Measurements from ENCODE around the gene GALNT2. TPM values are rescaled to one million over a fixed set of nuclear protein-coding genes. Genes with fewer than 3 reads are reported as not detected.

The GALNT2 gene
- total RNA-seq, 1 experiment from 2014 or later, result 114 TPM

DNA sequence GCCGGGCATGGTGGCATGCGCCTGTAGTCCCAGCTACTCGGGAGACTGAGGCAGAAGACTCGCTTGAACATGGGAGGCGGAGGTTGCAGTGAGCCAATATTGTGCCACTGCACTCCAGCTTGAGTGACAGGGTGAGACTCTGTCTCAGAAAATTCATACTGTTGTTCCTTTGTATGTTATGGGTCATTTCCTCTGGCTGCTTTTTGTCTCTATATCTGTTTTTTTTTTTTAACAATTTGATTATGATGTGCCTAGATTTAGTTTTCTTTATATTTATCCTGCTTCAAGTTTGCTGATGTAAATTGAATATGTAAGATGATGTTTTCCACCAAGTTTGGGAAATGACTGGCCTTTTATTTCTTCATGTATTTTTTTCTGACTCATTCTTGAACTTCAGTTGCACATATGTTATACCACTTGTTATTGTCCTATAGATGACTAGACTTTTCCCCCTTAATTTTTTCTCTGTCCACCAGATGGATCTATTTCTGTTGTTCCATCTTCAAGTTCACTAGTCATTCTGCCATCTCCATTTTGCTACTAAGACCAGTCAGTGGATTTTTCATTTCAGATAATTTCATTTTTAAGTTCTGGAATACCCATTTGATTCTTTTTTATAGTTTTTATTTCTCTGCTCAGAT lies 173.5 kb downstream of the GALNT2 start:
- no peak for TF ChIP-seq CTCF (IDR thresholded peaks at IDR 0.05; ENCODE audit: unreplicated experiment)
- DNase-seq (ENCODE audit: unreplicated experiment), result no peak
- H3K4me3 Mint-ChIP-seq (ENCODE audit: unreplicated experiment), result no peak overlapping the region
- peak overlapping the region; percentile 0 for H3K27ac Mint-ChIP-seq (ENCODE audit: low read depth, unreplicated experiment)
- no peaks in the 10 kb centered on the region for H3K9me3 Mint-ChIP-seq (ENCODE audit: unreplicated experiment)
- H3K36me3 Mint-ChIP-seq (ENCODE audit: insufficient read depth, unreplicated experiment), result peaks cover 39% of the 10 kb centered on the region
- H3K27me3 Mint-ChIP-seq (ENCODE audit: insufficient read depth, unreplicated experiment), result no peaks in the 10 kb centered on the region
- ChIA-PET POLR2A (no interaction called here), CTCF (interaction anchor here (0.6 to 1.2 kb wide), 4 partner anchors 26 to 877 kb away, joined by 3 to 4 read pairs (median 3); no protein-coding TSS in a partner anchor)
- intact Hi-C loops (cut with micrococcal nuclease), result no loop called here
- no TSS peak for BruUV-seq (replicated peaks)
- H3K4me1 Mint-ChIP-seq (ENCODE audit: insufficient read depth, unreplicated experiment), result no peaks in the 10 kb centered on the region

DNA sequence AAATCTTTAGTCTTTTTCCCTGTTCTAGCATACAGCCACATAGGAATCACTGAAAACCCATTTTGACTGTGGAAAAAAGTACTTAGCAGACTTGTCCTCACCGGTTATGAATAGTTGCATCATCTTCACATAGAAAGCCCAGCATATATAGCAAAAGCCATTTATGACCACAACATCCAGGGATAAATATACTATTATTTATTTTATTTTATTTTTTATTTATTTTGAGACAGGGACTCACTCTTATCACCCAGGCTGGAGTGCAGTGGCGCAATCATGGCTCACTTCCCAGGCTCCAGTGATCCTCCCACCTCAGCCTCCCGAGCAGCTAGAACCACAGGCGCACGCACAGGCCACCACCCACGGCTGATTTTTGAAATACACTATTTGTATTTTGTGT lies 175.3 kb downstream of the GALNT2 start:
- Mint-ChIP-seq H3K9me3 (ENCODE audit: unreplicated experiment) (no peaks in the 10 kb centered on the region), H3K4me1 (ENCODE audit: insufficient read depth, unreplicated experiment) (no peaks in the 10 kb centered on the region), H3K27ac (ENCODE audit: low read depth, unreplicated experiment) (no peak overlapping the region), H3K36me3 (ENCODE audit: insufficient read depth, unreplicated experiment) (peaks cover 56% of the 10 kb centered on the region), H3K4me3 (ENCODE audit: unreplicated experiment) (no peak overlapping the region), H3K27me3 (ENCODE audit: insufficient read depth, unreplicated experiment) (no peaks in the 10 kb centered on the region)
- TF ChIP-seq CTCF (IDR thresholded peaks at IDR 0.05; ENCODE audit: unreplicated experiment), result no peak
- intact Hi-C loops (cut with micrococcal nuclease), result no loop called here
- ChIA-PET CTCF (interaction anchor here (1.2 kb wide), 1 partner anchor 528 kb away, joined by 3 read pairs; no protein-coding TSS in a partner anchor), POLR2A (interaction anchor here (1.8 kb wide), 1 partner anchor 11 kb away, joined by 6 read pairs; no protein-coding TSS in a partner anchor)
- BruUV-seq (replicated peaks), result no TSS peak
- DNase-seq (ENCODE audit: unreplicated experiment), result peak; percentile 60

- H3K27ac Mint-ChIP-seq (ENCODE audit: low read depth, unreplicated experiment), result no peak overlapping the region
- H3K4me3 Mint-ChIP-seq (ENCODE audit: unreplicated experiment), result no peak overlapping the region
- intact Hi-C loops (cut with micrococcal nuclease), result no loop called here
- H3K36me3 Mint-ChIP-seq (ENCODE audit: insufficient read depth, unreplicated experiment), result peaks cover 55% of the 10 kb centered on the region
- TF ChIP-seq CTCF (IDR thresholded peaks at IDR 0.05; ENCODE audit: unreplicated experiment), result no peak
- H3K27me3 Mint-ChIP-seq (ENCODE audit: insufficient read depth, unreplicated experiment), result no peaks in the 10 kb centered on the region
- H3K9me3 Mint-ChIP-seq (ENCODE audit: unreplicated experiment), result no peaks in the 10 kb centered on the region
- ChIA-PET POLR2A (interaction anchor here (1.8 kb wide), 1 partner anchor 11 kb away, joined by 6 read pairs; no protein-coding TSS in a partner anchor), CTCF (no interaction called here)
- H3K4me1 Mint-ChIP-seq (ENCODE audit: insufficient read depth, unreplicated experiment), result peaks cover 2% of the 10 kb centered on the region
- BruUV-seq (replicated peaks), result no TSS peak
- no peak for DNase-seq (ENCODE audit: unreplicated experiment)
Measured at GRCh38 chr1:230243146-230243545, 176.1 kb downstream of the GALNT2 start.

GRCh38 chr1:230243583-230244353 lies 176.7 kb downstream of the GALNT2 start:
- no peak overlapping the region for H3K27ac Mint-ChIP-seq (ENCODE audit: low read depth, unreplicated experiment)
- POLR2A ChIA-PET, result interaction anchor here (0.5 to 1.8 kb wide), 3 partner anchors 12 to 34 kb away, joined by 3 to 6 read pairs (median 4); no protein-coding TSS in a partner anchor
- no peak overlapping the region for H3K4me3 Mint-ChIP-seq (ENCODE audit: unreplicated experiment)
- intact Hi-C loops (cut with micrococcal nuclease), result no loop called here
- no TSS peak for BruUV-seq (replicated peaks)
- DNase-seq (ENCODE audit: unreplicated experiment), result no peak
- no peaks in the 10 kb centered on the region for H3K27me3 Mint-ChIP-seq (ENCODE audit: insufficient read depth, unreplicated experiment)
- CTCF ChIA-PET, result interaction anchor here (0.8 kb wide), 1 partner anchor 12 kb away, joined by 3 read pairs; no protein-coding TSS in a partner anchor
- no peak for TF ChIP-seq CTCF (IDR thresholded peaks at IDR 0.05; ENCODE audit: unreplicated experiment)
- peaks cover 8% of the 10 kb centered on the region for H3K4me1 Mint-ChIP-seq (ENCODE audit: insufficient read depth, unreplicated experiment)
- no peaks in the 10 kb centered on the region for H3K9me3 Mint-ChIP-seq (ENCODE audit: unreplicated experiment)
- H3K36me3 Mint-ChIP-seq (ENCODE audit: insufficient read depth, unreplicated experiment), result peaks cover 57% of the 10 kb centered on the region
